ENCODE data around the gene KANK4.

GRCh38 chr1:62334434-62334985 lies 15.3 kb upstream of the KANK4 start:
- TF ChIP-seq CTCF (IDR thresholded peaks at IDR 0.05) (no peak), POLR2A (IDR thresholded peaks at IDR 0.05) (no peak)
